ENCODE results near the gene CACNA1F.

Gene CACNA1F

GRCh38 chrX:49233176-49233575, at the start of gene CACNA1F:
TSS of gene CACNA1F (minus strand) at chrX:49233340. CDS start at chrX:49233309, 31 bp downstream.
- DNase-seq (ENCODE audit: low read depth in 2 of 2): no peak

- DNase-seq (ENCODE audit: low read depth in 2 of 2): no peak
These were observed 49.5 kb upstream of the CACNA1F start for GRCh38 chrX:49282647-49283011.

- no peak for DNase-seq (ENCODE audit: low read depth in 2 of 2)
These were observed 44.9 kb upstream of the CACNA1F start for GRCh38 chrX:49278081-49278480.

GRCh38 chrX:49277535-49277830, 44.3 kb upstream of the CACNA1F start:
- no peak for DNase-seq (ENCODE audit: low read depth in 2 of 2)

GRCh38 chrX:49276671-49277534, 43.8 kb upstream of the CACNA1F start:
- DNase-seq (ENCODE audit: low read depth in 2 of 2): peak in 1 of 2 donors; percentile 36

- DNase-seq (ENCODE audit: low read depth in 2 of 2): no peak
These were observed 43.1 kb upstream of the CACNA1F start for GRCh38 chrX:49276207-49276606.

- DNase-seq (ENCODE audit: low read depth in 2 of 2): peak in 1 of 2 donors; percentile 47
These were observed 40.1 kb upstream of the CACNA1F start for GRCh38 chrX:49273181-49273727.

GRCh38 chrX:49272421-49272820, 39.3 kb upstream of the CACNA1F start:
- DNase-seq (ENCODE audit: low read depth in 2 of 2): no peak

- DNase-seq (ENCODE audit: low read depth in 2 of 2): no peak
These were observed 38.2 kb upstream of the CACNA1F start for GRCh38 chrX:49271341-49271740.

- no peak for DNase-seq (ENCODE audit: low read depth in 2 of 2)
These were observed 37.2 kb upstream of the CACNA1F start for GRCh38 chrX:49270249-49270921.

- DNase-seq (ENCODE audit: low read depth in 2 of 2): no peak
These were observed 36.7 kb upstream of the CACNA1F start, which contains the start of gene PPP1R3F for GRCh38 chrX:49269767-49270248. TSS of gene PPP1R3F (plus strand) at chrX:49269793. CDS start at chrX:49269870, 77 bp downstream.

GRCh38 chrX:49269010-49269766, 36.0 kb upstream of the CACNA1F start:
- peak; percentile 87 to 89 for DNase-seq (ENCODE audit: low read depth in 2 of 2)

- no peak for DNase-seq (ENCODE audit: low read depth in 2 of 2)
These were observed 35.5 kb upstream of the CACNA1F start for GRCh38 chrX:49268702-49269009.

- DNase-seq (ENCODE audit: low read depth in 2 of 2): no peak
These were observed 33.6 kb upstream of the CACNA1F start for GRCh38 chrX:49266523-49267445.

GRCh38 chrX:49264460-49264859, 31.3 kb upstream of the CACNA1F start, which contains the start of gene FOXP3:
TSS of gene FOXP3 (minus strand) at chrX:49264710. CDS start at chrX:49258505, 6,205 bp downstream.
- DNase-seq (ENCODE audit: low read depth in 2 of 2): no peak

GRCh38 chrX:49263631-49264030, 30.5 kb upstream of the CACNA1F start:
- DNase-seq (ENCODE audit: low read depth in 2 of 2): no peak

- DNase-seq (ENCODE audit: low read depth in 2 of 2): no peak
These were observed 29.5 kb upstream of the CACNA1F start for GRCh38 chrX:49262603-49263002.

GRCh38 chrX:49260221-49260985, 27.3 kb upstream of the CACNA1F start:
- no peak for DNase-seq (ENCODE audit: low read depth in 2 of 2)

GRCh38 chrX:49258749-49259124, 25.6 kb upstream of the CACNA1F start:
- DNase-seq (ENCODE audit: low read depth in 2 of 2): no peak
